ENCODE measurements around the gene PRKCA.
A peak's percentile ranks its signal among the peaks of the same experiment; 100 is the strongest.

PRKCA gene

DNA sequence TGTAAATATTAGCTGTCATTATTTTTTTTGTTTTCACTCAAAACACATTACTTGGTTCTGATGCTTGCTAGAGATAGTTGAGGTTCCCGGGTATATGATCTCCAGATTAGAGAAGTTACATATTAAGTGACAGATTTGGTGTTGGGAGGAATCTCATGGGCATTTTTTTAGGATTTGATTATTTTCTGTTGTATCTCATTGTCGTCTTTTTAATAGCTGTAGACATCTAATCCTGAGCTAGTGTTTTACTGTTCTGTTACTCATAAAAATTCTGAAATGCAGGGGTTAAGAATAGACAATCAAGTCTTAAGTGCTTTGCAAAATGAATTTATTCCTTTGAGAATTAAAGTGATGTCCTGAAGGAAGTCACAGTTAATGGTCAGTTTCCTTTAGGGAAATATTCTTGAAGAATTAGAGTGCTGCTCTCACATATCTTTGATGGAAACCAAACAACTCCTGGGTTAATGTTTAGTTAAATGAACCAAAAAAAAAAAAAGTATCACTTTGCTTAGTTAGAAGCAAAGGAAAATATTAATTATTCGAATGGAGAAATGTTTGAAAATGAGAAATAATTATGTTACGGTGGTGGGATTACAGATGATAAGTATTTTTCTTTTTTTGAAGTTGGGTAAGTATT lies 280.8 kb downstream of the PRKCA start:
- DNase-seq = no peak
- Mint-ChIP-seq H3K36me3 (ENCODE audit: low read depth) (peaks cover 58% of the 10 kb centered on the region), H3K27ac (peak overlapping the region; percentile 66), H3K4me1 (ENCODE audit: low read depth) (peaks cover 49% of the 10 kb centered on the region), H3K9me3 (peaks cover 2% of the 10 kb centered on the region), H3K27me3 (no peaks in the 10 kb centered on the region), H3K4me3 (no peak overlapping the region)

DNA sequence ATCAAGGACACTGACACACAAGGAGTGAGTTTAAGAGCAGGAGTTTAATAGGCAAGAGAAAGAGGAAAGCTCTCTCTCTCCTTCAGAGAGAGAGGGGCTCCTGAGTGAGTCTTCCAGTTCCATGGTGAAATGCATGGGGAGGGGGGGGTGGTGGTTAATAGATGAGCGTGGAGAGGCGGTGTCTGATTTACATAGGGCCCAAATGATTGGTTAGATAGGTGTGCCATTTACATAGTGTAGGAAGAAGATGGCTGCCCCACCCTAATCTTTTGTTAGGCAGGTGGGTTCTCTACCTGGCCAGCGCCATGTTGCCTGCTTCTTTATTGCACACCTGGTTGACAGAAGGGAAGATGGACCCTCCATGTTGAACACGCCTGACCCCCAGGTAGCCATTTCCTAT lies 282.5 kb downstream of the PRKCA start:
- Mint-ChIP-seq H3K36me3 (ENCODE audit: low read depth) (peaks cover 50% of the 10 kb centered on the region), H3K4me1 (ENCODE audit: low read depth) (peaks cover 47% of the 10 kb centered on the region), H3K4me3 (no peak overlapping the region), H3K9me3 (peaks cover 2% of the 10 kb centered on the region), H3K27me3 (no peaks in the 10 kb centered on the region), H3K27ac (peak overlapping the region; percentile 1)
- no peak for DNase-seq

DNA sequence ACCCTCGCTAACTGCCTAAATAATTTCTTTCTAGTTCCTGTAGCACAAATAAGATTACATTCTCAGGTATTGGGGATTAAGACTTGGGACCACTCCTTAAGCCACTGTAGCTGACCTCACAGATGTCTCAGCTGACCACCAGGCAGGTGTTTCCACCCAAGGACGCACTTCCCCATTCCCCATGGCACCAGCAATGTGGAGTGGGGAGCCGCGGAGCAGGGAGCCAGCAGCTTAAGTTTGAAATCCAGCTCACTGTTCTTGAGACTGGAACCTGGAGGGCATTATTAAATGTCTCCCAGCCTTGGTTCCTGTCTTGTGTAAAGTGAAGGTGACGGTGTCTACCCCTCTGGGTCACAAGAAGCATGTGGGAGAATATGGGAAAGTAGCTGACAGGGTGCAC lies 283.1 kb downstream of the PRKCA start:
- Mint-ChIP-seq H3K27ac (no peak overlapping the region), H3K27me3 (no peaks in the 10 kb centered on the region), H3K4me3 (no peak overlapping the region), H3K4me1 (ENCODE audit: low read depth) (peaks cover 47% of the 10 kb centered on the region), H3K9me3 (peaks cover 2% of the 10 kb centered on the region), H3K36me3 (ENCODE audit: low read depth) (peaks cover 50% of the 10 kb centered on the region)
- DNase-seq = no peak

DNA sequence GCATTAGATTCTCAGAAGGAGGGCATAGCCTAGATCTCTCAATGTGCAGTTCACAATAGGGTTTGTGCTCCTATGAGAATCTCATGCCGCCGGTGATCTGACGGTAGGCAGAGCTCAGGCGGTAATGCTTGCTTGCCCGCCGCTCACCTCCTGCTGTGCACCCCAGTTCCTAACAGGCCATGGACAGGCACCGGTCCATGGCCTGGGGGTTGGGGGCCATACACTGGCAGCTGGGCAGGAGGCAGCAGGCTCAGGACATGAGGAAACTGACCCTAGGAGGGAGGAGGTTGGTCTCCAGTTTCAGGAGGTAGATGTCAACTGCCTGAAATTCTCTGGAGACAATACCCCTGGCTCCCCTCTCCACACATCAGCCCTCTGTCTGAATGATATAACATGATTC lies 287.5 kb downstream of the PRKCA start:
- no peak for DNase-seq
- Mint-ChIP-seq H3K27me3 (no peaks in the 10 kb centered on the region), H3K9me3 (no peaks in the 10 kb centered on the region)

DNA sequence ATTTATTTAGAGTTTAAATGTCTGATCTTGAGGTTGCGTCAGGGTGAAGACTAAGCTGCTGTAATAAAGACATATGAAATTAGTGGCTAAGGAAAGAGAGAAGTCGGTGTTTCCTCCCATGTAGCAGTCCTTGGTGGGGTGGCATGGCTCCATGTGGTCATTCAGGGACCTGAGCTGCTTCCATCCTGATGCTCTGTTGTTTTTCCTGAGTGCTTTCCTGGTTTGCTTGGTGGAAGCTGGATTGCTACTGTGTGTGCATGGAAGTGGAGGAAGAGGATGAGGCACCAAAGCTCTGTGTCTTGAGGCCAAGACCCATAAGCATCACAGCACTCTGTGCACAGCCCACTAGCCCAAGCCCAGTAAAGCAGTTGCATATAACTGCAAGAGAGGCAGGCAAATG lies 290.7 kb downstream of the PRKCA start:
- Mint-ChIP-seq H3K36me3 (ENCODE audit: low read depth) (peaks cover 55% of the 10 kb centered on the region), H3K27ac (peak overlapping the region; percentile 7), H3K4me3 (no peak overlapping the region), H3K27me3 (no peaks in the 10 kb centered on the region), H3K4me1 (ENCODE audit: low read depth) (peaks cover 12% of the 10 kb centered on the region), H3K9me3 (peaks cover 7% of the 10 kb centered on the region)
- DNase-seq = no peak

More for the DNA sequence above, 287.5 kb downstream of the PRKCA start:
- H3K36me3 Mint-ChIP-seq (ENCODE audit: low read depth) = peaks cover 51% of the 10 kb centered on the region
- H3K4me3 Mint-ChIP-seq = no peak overlapping the region
- no peak overlapping the region for H3K27ac Mint-ChIP-seq
- H3K4me1 Mint-ChIP-seq (ENCODE audit: low read depth) = peaks cover 37% of the 10 kb centered on the region

DNA sequence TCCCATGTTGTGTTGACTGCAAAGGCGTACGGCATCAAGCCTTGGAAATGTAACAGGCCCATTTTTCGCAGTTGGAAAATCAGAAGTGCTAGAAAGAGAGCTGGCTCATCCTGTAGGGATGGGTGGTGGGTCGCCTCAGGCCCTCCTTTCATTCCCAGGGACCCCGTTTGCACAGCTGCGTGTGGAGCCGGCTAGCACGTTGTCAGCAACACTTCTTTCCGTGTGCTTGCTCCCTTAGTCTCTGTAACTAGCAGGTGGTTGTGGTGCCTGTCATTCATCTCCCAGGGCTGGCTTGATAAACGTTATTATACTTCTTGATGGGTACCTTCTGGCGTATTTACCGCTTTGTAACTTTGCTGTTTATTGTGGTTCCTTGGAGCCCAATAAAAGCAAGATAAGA lies 293.5 kb downstream of the PRKCA start:
- peaks cover 7% of the 10 kb centered on the region for H3K9me3 Mint-ChIP-seq
- H3K4me1 Mint-ChIP-seq (ENCODE audit: low read depth) = peaks cover 5% of the 10 kb centered on the region
- peaks cover 42% of the 10 kb centered on the region for H3K36me3 Mint-ChIP-seq (ENCODE audit: low read depth)
- H3K27me3 Mint-ChIP-seq = no peaks in the 10 kb centered on the region
- no peak overlapping the region for H3K4me3 Mint-ChIP-seq
- no peak overlapping the region for H3K27ac Mint-ChIP-seq
- DNase-seq = no peak

DNA sequence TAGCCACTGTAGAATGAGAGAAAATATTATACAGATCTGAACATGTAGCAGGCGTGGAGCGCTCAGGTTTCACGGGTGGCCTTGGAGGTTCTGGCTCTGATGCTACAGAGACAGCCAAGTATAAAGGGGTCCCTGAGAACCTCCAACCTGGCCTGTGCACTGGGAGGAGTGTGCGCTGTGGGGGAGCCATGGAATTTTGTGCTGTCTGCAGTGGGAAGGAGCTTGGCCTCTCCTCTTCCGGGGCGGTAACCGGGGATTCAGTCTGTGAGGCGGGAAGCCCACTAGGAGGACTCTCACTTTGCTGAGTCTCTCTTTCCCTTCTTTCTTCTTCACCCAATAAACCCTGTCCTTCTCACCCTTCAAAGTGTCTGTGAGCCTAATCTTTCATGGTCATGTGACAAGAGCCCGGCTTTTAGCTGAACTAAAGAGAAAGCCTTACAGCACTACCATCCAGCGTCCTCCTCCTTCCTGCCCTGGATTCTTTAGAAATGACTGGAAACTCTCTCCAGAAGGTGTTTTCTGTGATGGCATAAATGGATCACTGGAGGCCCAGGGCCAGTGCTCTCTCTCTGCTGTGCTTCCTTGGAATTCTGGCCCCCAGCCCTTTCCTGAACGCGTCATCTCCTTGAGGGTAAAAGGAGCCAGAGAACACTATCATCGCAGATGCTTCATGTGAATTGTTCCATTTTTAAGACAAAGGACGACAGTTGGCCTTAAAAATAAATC lies 300.4 kb downstream of the PRKCA start:
- Mint-ChIP-seq H3K4me3 (no peak overlapping the region), H3K36me3 (ENCODE audit: low read depth) (peaks cover 32% of the 10 kb centered on the region), H3K9me3 (no peaks in the 10 kb centered on the region), H3K4me1 (ENCODE audit: low read depth) (peaks cover 13% of the 10 kb centered on the region), H3K27ac (no peak overlapping the region), H3K27me3 (no peaks in the 10 kb centered on the region)
- no peak for DNase-seq

DNA sequence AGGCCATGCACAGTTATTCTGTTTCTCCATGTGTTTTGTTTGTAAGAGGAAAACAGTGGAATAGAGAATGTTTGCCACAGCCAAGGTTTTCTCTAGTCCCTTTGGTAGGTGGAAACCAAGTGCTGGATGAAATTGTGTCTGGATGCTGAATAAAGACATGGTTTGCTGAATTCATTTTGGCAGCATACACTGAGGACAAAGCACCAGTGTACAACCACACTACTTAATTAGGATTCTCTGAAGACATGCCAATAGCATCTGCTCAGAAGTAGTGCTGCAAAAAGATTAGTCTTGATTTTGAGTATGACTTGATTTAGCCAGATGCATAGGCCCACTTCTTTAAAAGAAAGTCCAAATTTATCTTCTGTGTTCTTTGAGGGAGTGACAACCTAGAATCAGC lies 302.0 kb downstream of the PRKCA start:
- Mint-ChIP-seq H3K27me3 (no peaks in the 10 kb centered on the region), H3K4me1 (ENCODE audit: low read depth) (peaks cover 14% of the 10 kb centered on the region), H3K36me3 (ENCODE audit: low read depth) (peaks cover 47% of the 10 kb centered on the region), H3K4me3 (no peak overlapping the region), H3K27ac (no peak overlapping the region), H3K9me3 (peaks cover 9% of the 10 kb centered on the region)
- no peak for DNase-seq

DNA sequence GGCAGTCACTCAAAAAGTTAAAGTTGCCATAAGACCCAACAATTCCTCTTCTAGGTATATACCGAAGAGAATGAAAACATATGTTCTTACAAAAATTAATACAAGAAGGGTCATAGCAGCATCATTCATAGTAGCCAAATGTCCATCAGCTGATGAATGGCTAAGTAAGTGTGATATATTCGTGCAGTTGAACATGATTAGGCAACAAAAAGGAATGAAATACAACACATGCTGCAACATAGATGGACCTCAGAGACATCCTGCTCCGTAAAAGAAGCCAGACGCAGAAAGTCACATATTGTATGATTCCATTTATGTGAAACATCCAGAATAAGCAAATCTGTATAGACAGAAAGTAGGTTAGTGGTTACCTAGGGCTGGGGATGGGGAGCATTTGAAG lies 303.1 kb downstream of the PRKCA start:
- H3K36me3 Mint-ChIP-seq (ENCODE audit: low read depth) = peaks cover 59% of the 10 kb centered on the region
- DNase-seq = no peak
- no peaks in the 10 kb centered on the region for H3K27me3 Mint-ChIP-seq
- H3K9me3 Mint-ChIP-seq = peaks cover 18% of the 10 kb centered on the region
- H3K4me3 Mint-ChIP-seq = no peak overlapping the region
- H3K27ac Mint-ChIP-seq = no peak overlapping the region
- H3K4me1 Mint-ChIP-seq (ENCODE audit: low read depth) = peaks cover 19% of the 10 kb centered on the region

DNA sequence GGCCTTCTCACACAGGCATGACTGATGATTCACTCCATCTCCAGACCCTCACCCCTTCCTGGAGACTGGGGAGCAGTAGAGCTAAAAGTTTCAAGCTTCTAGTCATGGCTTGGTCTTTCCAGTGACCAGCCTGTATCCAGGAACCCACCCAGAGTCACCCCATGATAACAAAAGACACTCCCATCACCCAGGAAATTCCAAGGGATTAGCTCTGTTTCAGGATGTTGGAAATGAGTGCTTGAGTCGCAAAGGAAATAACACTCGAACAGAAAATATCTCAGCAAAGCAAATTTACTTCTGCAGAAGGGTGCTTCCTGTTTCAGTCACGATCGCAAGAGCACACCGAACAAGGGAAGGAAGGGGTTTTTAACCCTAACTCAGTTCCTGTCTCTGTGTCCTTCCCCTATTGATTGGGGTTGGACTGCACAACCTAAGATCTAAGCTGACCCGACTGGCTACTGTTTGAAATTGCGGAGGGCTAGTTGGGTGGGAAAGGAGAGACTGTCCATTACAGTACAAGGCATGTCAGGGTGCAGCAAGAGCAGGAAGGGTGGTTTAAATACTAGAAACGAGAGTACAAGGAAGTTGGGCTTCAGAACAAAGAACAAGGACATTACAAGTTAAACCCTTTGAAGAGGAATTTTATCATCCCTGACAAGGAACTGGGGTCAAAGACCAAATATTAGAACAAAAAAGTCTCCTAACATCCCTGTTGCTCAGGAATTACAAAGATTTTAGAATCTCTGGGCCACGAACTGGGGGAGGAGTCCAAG lies 308.1 kb downstream of the PRKCA start:
- Mint-ChIP-seq H3K36me3 (ENCODE audit: low read depth) (peaks cover 60% of the 10 kb centered on the region), H3K4me1 (ENCODE audit: low read depth) (peaks cover 37% of the 10 kb centered on the region), H3K9me3 (peaks cover 27% of the 10 kb centered on the region), H3K4me3 (no peak overlapping the region), H3K27me3 (no peaks in the 10 kb centered on the region), H3K27ac (peak overlapping the region; percentile 13)
- no peak for DNase-seq

DNA sequence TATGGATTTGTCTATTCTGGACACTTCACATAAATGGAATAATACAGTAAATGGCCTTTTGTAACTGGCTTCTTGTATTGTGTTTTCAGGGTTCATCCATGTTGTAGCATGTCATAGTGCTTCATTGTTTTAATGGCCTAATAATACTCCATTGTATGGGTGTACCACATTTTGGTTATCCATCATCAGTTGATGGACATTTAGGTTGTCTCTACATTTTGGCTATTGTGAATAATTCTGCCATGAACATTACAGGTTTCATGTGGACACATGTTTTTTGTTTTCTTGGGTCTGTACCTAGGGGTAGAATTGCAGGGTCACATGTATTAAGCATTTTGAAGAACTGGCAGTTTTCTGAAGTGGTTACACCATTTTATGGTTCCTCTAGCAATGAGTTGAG lies 309.0 kb downstream of the PRKCA start:
- Mint-ChIP-seq H3K27me3 (no peaks in the 10 kb centered on the region), H3K36me3 (ENCODE audit: low read depth) (peaks cover 62% of the 10 kb centered on the region), H3K9me3 (peaks cover 27% of the 10 kb centered on the region), H3K4me3 (no peak overlapping the region), H3K4me1 (ENCODE audit: low read depth) (peaks cover 43% of the 10 kb centered on the region), H3K27ac (no peak overlapping the region)
- DNase-seq = no peak

DNA sequence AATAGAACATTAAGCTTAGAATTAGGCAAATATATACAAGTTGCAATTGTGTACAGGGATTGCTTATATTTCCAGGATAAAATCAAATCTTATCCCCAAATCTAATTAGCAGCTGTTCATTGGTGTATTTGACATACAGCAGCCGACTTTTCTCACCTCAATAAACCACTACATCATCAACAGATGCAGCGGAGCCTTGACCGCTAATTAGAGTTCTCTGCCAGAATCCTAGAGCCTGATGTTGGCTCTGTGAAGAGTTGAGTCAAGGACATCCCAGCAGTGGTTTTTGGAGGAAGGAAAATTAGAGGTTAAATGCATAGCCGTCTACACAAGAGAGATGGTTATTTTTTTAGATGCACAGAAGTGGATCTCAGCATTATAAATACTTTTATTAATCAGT lies 310.6 kb downstream of the PRKCA start:
- peaks cover 27% of the 10 kb centered on the region for H3K9me3 Mint-ChIP-seq
- H3K4me1 Mint-ChIP-seq (ENCODE audit: low read depth) = peaks cover 48% of the 10 kb centered on the region
- DNase-seq = no peak
- H3K4me3 Mint-ChIP-seq = no peak overlapping the region
- no peaks in the 10 kb centered on the region for H3K27me3 Mint-ChIP-seq
- H3K36me3 Mint-ChIP-seq (ENCODE audit: low read depth) = peaks cover 62% of the 10 kb centered on the region
- no peak overlapping the region for H3K27ac Mint-ChIP-seq

DNA sequence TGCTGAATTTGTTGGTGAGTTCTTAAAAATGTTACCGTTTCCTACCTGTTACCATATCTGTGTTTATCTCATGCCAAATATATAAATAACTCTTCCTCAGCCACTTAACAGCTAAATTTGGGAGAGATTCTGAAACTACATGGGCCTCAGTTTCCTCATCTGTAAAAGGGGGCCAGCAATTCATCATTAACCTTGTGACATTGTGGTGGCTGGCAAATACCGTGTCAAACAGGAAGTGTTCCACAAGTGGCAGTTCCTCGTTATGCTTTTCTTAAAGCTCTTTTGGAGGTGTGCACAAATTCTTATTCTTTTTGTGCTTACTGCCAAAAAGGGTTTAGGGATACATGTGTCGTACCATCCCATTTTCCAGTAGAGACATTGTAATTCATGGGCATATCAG lies 312.1 kb downstream of the PRKCA start:
- Mint-ChIP-seq H3K27me3 (no peaks in the 10 kb centered on the region), H3K4me1 (ENCODE audit: low read depth) (peaks cover 46% of the 10 kb centered on the region), H3K27ac (no peak overlapping the region), H3K9me3 (peaks cover 17% of the 10 kb centered on the region), H3K36me3 (ENCODE audit: low read depth) (peaks cover 47% of the 10 kb centered on the region), H3K4me3 (no peak overlapping the region)
- no peak for DNase-seq

DNA sequence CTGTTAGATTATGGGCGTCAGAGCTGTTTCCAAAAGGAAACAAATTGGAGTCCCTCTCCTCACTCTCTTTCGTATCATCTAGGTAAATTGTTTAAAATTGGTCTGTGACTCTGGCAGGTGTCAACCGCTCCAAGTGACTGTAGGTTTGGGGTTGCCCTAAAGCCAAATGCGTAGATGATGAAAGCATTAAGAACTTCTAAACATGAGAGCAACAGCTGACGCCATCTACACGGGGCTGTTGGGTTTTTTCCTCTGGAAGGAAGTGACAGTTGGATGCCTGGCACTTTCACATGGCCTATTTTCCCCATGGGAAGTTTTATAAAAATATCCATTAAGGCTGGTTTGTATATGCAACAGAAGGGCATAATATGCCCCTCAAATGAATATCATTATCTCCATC lies 316.8 kb downstream of the PRKCA start:
- no peak for DNase-seq
- Mint-ChIP-seq H3K36me3 (ENCODE audit: low read depth) (peaks cover 22% of the 10 kb centered on the region), H3K27me3 (no peaks in the 10 kb centered on the region), H3K4me3 (no peak overlapping the region), H3K27ac (no peak overlapping the region), H3K9me3 (no peaks in the 10 kb centered on the region), H3K4me1 (ENCODE audit: low read depth) (peaks cover 47% of the 10 kb centered on the region)

DNA sequence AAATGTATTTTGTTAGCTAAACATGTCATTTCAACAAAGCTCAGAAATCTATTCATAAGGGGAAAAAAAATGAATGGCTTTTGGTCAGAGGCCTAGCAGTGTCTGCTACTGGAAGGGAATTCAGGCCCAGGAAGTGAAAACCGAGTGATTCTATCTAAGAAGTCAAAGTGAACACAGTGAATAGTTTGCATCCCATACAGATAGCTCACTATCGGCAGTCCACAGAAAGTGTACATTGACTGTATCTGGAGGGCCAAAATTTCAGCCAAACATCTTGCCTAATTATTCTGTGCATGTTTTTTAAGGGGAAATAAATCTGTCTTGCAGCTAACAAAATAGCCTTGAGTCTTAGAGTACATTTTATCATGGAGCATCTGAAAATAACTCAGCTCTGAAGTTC lies 318.1 kb downstream of the PRKCA start:
- Mint-ChIP-seq H3K27ac (no peak overlapping the region), H3K4me3 (no peak overlapping the region), H3K9me3 (no peaks in the 10 kb centered on the region), H3K4me1 (ENCODE audit: low read depth) (peaks cover 39% of the 10 kb centered on the region), H3K36me3 (ENCODE audit: low read depth) (peaks cover 22% of the 10 kb centered on the region), H3K27me3 (no peaks in the 10 kb centered on the region)
- no peak for DNase-seq

Data from activated T-cell treated with anti-CD3 and anti-CD28 coated beads, Interleukin-2, amount 50 U/mL, for 24 hours (primary cell).